Dermis microvascular lymphatic vessel endothelial cell (primary cell): ENCODE measurements around the gene RAB6B. TPM values are rescaled to one million over a fixed set of nuclear protein-coding genes. Genes with fewer than 3 reads are reported as not detected.

Source experiments
- DNase-seq, 2 donors: peaks; one replicate each; pipeline versions ENCODE4 v3.0.0 to v3.0.0-alpha.2; 2010; ENCODE audit warnings: low read depth in 2 of 2
- total RNA-seq: library from RNA; depleted of rRNA; stranded (reverse); fragments of >200 nt; gene quantifications from 2 replicates; pipeline ENCODE4 v1.2.1, GENCODE V29; 2014

RAB6B gene
- total RNA-seq, 1 donor from 2014 or later: 0.39 TPM

GRCh38 chr3:133859381-133860234 lies 36.1 kb downstream of the RAB6B start:
- no peak for DNase-seq

- DNase-seq: no peak
These were observed 37.9 kb downstream of the RAB6B start for GRCh38 chr3:133857767-133858166.

GRCh38 chr3:133856316-133856715 lies 39.4 kb downstream of the RAB6B start:
- no peak for DNase-seq

GRCh38 chr3:133855772-133856171 lies 39.9 kb downstream of the RAB6B start:
- DNase-seq: no peak

- no peak for DNase-seq
These were observed 40.7 kb downstream of the RAB6B start for GRCh38 chr3:133855002-133855370.

GRCh38 chr3:133854264-133855001 lies 41.2 kb downstream of the RAB6B start:
- DNase-seq: no peak

GRCh38 chr3:133853925-133854227 lies 41.8 kb downstream of the RAB6B start:
- no peak for DNase-seq

- DNase-seq: no peak
These were observed 42.4 kb downstream of the RAB6B start for GRCh38 chr3:133853063-133853924.

GRCh38 chr3:133851931-133852330 lies 43.8 kb downstream of the RAB6B start:
- no peak for DNase-seq

- DNase-seq: no peak
These were observed 44.3 kb downstream of the RAB6B start for GRCh38 chr3:133851266-133851906.

GRCh38 chr3:133850034-133850433 lies 45.6 kb downstream of the RAB6B start:
- DNase-seq: no peak

GRCh38 chr3:133849346-133849745 lies 46.3 kb downstream of the RAB6B start:
- DNase-seq: no peak

GRCh38 chr3:133845127-133845526 lies 50.6 kb downstream of the RAB6B start:
- DNase-seq: no peak

GRCh38 chr3:133843634-133844033 lies 52.0 kb downstream of the RAB6B start:
- no peak for DNase-seq

- no peak for DNase-seq
These were observed 53.5 kb downstream of the RAB6B start for GRCh38 chr3:133842158-133842557.

GRCh38 chr3:133841196-133841595 lies 54.5 kb downstream of the RAB6B start:
- no peak for DNase-seq

- no peak for DNase-seq
These were observed 54.9 kb downstream of the RAB6B start for GRCh38 chr3:133840767-133841166.

GRCh38 chr3:133840055-133840737 lies 55.5 kb downstream of the RAB6B start:
- DNase-seq: no peak

GRCh38 chr3:133838916-133839800 lies 56.5 kb downstream of the RAB6B start:
- no peak for DNase-seq

- DNase-seq: no peak
These were observed 57.3 kb downstream of the RAB6B start for GRCh38 chr3:133838296-133838789.
